LNCAP (cell line): Measurements from ENCODE around the gene NDUFAF8.

ENCODE experiments used
- CTCF ChIP-seq: fragments of 450-650 bp; IDR thresholded peaks from 2 replicates; pipeline ENCODE4 v1.5.1; 2017; ENCODE audit warnings: mild to moderate bottlenecking

NDUFAF8 gene

GRCh38 chr17:81245665-81246342, 6.7 kb downstream of the NDUFAF8 start:
- TF ChIP-seq CTCF: no peak

GRCh38 chr17:81246343-81246670, 7.2 kb downstream of the NDUFAF8 start:
- no peak for TF ChIP-seq CTCF

GRCh38 chr17:81246679-81247338, 7.7 kb downstream of the NDUFAF8 start:
- TF ChIP-seq CTCF: no peak

GRCh38 chr17:81247339-81247990, 8.3 kb downstream of the NDUFAF8 start:
- TF ChIP-seq CTCF: no peak

GRCh38 chr17:81248649-81249048, 9.5 kb downstream of the NDUFAF8 start:
- TF ChIP-seq CTCF: no peak

GRCh38 chr17:81249223-81250040, 10.3 kb downstream of the NDUFAF8 start:
- TF ChIP-seq CTCF: no peak

GRCh38 chr17:81250286-81251093, 11.4 kb downstream of the NDUFAF8 start:
- TF ChIP-seq CTCF: no peak
